Natural killer cell (primary cell): Measurements from ENCODE around the gene SLC2A1. TPM values are rescaled to one million over a fixed set of nuclear protein-coding genes. Genes with fewer than 3 reads are reported as not detected.
A peak's percentile ranks its signal among the peaks of the same experiment; 100 is the strongest.

ENCODE experiments used
- ATAC-seq, 3 donors: fragments of 150-1000 bp in 2 of 3; fragments of 200-7000 bp in 1 of 3; cut with Tn5 transposase; 1 replicate in 1 of 3; 2 replicates in 2 of 3; pipeline ENCODE4 v1.10.0; 2021; ENCODE audit warnings: mild to moderate bottlenecking in 2 of 3, moderate library complexity in 2 of 3
- DNase-seq, 2 donors: peaks; one replicate each; pipeline versions ENCODE4 v3.0.0 to v3.0.0-alpha.2; 2013 to 2021; ENCODE audit warnings: mixed read lengths in 1 of 2
- H3K27ac ChIP-seq: one replicate; pipeline ENCODE4 v1.5.1; 2013; ENCODE audit warnings: mild to moderate bottlenecking, low read length
- H3K27me3 ChIP-seq: one replicate; pipeline ENCODE4 v1.6.1; 2013; ENCODE audit warnings: low read length; ENCODE audit not compliant: control insufficient read depth, insufficient read depth
- H3K36me3 ChIP-seq: one replicate; pipeline ENCODE4 v1.6.1; 2013; ENCODE audit warnings: low read length; ENCODE audit not compliant: control insufficient read depth, insufficient read depth
- H3K4me1 ChIP-seq: one replicate; pipeline ENCODE4 v1.6.1; 2013; ENCODE audit warnings: low read length; ENCODE audit not compliant: control insufficient read depth, insufficient read depth
- H3K4me3 ChIP-seq: one replicate; pipeline ENCODE4 v1.5.1; 2013; ENCODE audit warnings: low read length
- H3K9me3 ChIP-seq: one replicate; pipeline ENCODE4 v1.6.1; 2013; ENCODE audit warnings: low read length; ENCODE audit not compliant: control insufficient read depth, insufficient read depth
- H3K27ac Mint-ChIP-seq, 2 donors: one replicate each; pipeline ENCODE4 v1.8.0; 2022; ENCODE audit warnings: mild to moderate bottlenecking in 2 of 2, mixed read lengths in 2 of 2, moderate library complexity in 1 of 2
- H3K27me3 Mint-ChIP-seq, 2 donors: one replicate each; pipeline ENCODE4 v1.8.0; 2022; ENCODE audit warnings: low read depth in 2 of 2, mixed read lengths in 2 of 2
- H3K36me3 Mint-ChIP-seq: one replicate; pipeline ENCODE4 v1.8.0; 2022; ENCODE audit warnings: mixed read lengths
- H3K4me1 Mint-ChIP-seq, 2 donors: one replicate each; pipeline ENCODE4 v1.8.0; 2022; ENCODE audit warnings: mixed read lengths in 2 of 2
- H3K4me3 Mint-ChIP-seq: one replicate; pipeline ENCODE4 v1.8.0; 2022; ENCODE audit warnings: mild to moderate bottlenecking, moderate library complexity, mixed read lengths
- H3K9me3 Mint-ChIP-seq, 2 donors: one replicate each; pipeline ENCODE4 v1.8.0; 2022; ENCODE audit warnings: mixed read lengths in 2 of 2
- CTCF ChIP-seq: fragments of 200-600 bp; IDR thresholded peaks from one replicate; pipeline ENCODE4 v1.8.0; 2022; ENCODE audit warnings: antibody characterized with exemption
- WGBS: methylation state at CpG from one replicate; pipeline ENCODE4 v1.1.7; 2013; ENCODE audit warnings: missing lambda C conversion rate; ENCODE audit not compliant: insufficient coverage; 5-methylcytosine and 5-hydroxymethylcytosine counted together
- intact Hi-C: fragments of 100-400 bp; cut with micrococcal nuclease; formaldehyde crosslinking; loops from one replicate; pipeline ENCODE4 v1.14.2; 2022
- total RNA-seq, 4 donors: library from RNA; stranded (reverse); fragments of 120-200 nt in 1 of 4; gene quantifications; one replicate each; pipeline versions ENCODE4 v1.2.3 to v1.2.4, GENCODE V29; 2013 to 2022

The SLC2A1 gene
- total RNA-seq, 3 donors from 2014 or later (not counting 1 experiment from before 2014, with no cell fraction given): 94.7 to 143 (median 95.1) TPM

- H3K27ac ChIP-seq: peak overlapping the region; percentile 4
- no peak for DNase-seq
- Mint-ChIP-seq H3K4me1 (peaks cover 91 to 93% of the 10 kb centered on the region in 2 donors), H3K27me3 (no peaks in the 10 kb centered on the region), H3K27ac (peak overlapping the region; percentile 83 to 86), H3K4me3 (peak overlapping the region; percentile 66), H3K36me3 (peaks cover 18% of the 10 kb centered on the region), H3K9me3 (no peaks in the 10 kb centered on the region)
- intact Hi-C loops: no loop called here
- no peak for ATAC-seq
- H3K4me3 ChIP-seq: no peak overlapping the region
- H3K9me3 ChIP-seq: no peaks in the 10 kb centered on the region
- H3K4me1 ChIP-seq: peaks cover 97% of the 10 kb centered on the region
- 43% methylated on average over 6 of the region's 6 CpGs for WGBS
- peaks cover 55% of the 10 kb centered on the region for H3K36me3 ChIP-seq
- H3K27me3 ChIP-seq: no peaks in the 10 kb centered on the region
- TF ChIP-seq CTCF: no peak
Observed at GRCh38 chr1:42942444-42942843, 16.2 kb downstream of the SLC2A1 start.

- Mint-ChIP-seq H3K27ac (peak overlapping the region; percentile 83 to 86), H3K36me3 (peaks cover 18% of the 10 kb centered on the region), H3K9me3 (no peaks in the 10 kb centered on the region), H3K4me3 (no peak overlapping the region), H3K4me1 (peaks cover 91 to 93% of the 10 kb centered on the region in 2 donors), H3K27me3 (no peaks in the 10 kb centered on the region)
- intact Hi-C loops: no loop called here
- Histone ChIP-seq H3K36me3 (peaks cover 52% of the 10 kb centered on the region), H3K4me1 (peaks cover 97% of the 10 kb centered on the region), H3K27me3 (no peaks in the 10 kb centered on the region), H3K9me3 (no peaks in the 10 kb centered on the region), H3K4me3 (no peak overlapping the region), H3K27ac (peak overlapping the region; percentile 4)
- WGBS: 74% methylated on average over 9 of the region's 9 CpGs
- no peak for DNase-seq
- no peak for TF ChIP-seq CTCF
- ATAC-seq: no peak
Observed at GRCh38 chr1:42941640-42942330, 16.9 kb downstream of the SLC2A1 start.

- DNase-seq (peak in 1 of 2 donors; percentile 40), ATAC-seq (no peak)
- H3K27ac Mint-ChIP-seq: peak overlapping the region; percentile 77 to 79
- H3K4me1 Mint-ChIP-seq: peaks cover 90 to 93% of the 10 kb centered on the region in 2 donors
- Histone ChIP-seq H3K9me3 (no peaks in the 10 kb centered on the region), H3K4me1 (peaks cover 97% of the 10 kb centered on the region), H3K27me3 (no peaks in the 10 kb centered on the region), H3K36me3 (peaks cover 45% of the 10 kb centered on the region), H3K4me3 (no peak overlapping the region), H3K27ac (no peak overlapping the region)
- H3K9me3 Mint-ChIP-seq: no peaks in the 10 kb centered on the region
- WGBS: 79% methylated on average over 14 of the region's 14 CpGs
- H3K4me3 Mint-ChIP-seq: peak overlapping the region; percentile 60
- intact Hi-C loops: no loop called here
- H3K27me3 Mint-ChIP-seq: no peaks in the 10 kb centered on the region
- H3K36me3 Mint-ChIP-seq: peaks cover 18% of the 10 kb centered on the region
- TF ChIP-seq CTCF: no peak
Observed at GRCh38 chr1:42940851-42941639, 17.6 kb downstream of the SLC2A1 start.
